Stimulated activated CD8-positive, alpha-beta memory T cell treated with anti-CD3 and anti-CD28 coated beads, Interleukin-15, amount 100 ng/mL, for 48 hours (primary cell): ENCODE results near the gene NAALADL2.

Experiments used
- DNase-seq, 2 donors: peaks; one replicate each; pipeline ENCODE4 v3.0.0-alpha.2; 2020; ENCODE audit warnings: low read depth in 2 of 2

The NAALADL2 gene

DNA sequence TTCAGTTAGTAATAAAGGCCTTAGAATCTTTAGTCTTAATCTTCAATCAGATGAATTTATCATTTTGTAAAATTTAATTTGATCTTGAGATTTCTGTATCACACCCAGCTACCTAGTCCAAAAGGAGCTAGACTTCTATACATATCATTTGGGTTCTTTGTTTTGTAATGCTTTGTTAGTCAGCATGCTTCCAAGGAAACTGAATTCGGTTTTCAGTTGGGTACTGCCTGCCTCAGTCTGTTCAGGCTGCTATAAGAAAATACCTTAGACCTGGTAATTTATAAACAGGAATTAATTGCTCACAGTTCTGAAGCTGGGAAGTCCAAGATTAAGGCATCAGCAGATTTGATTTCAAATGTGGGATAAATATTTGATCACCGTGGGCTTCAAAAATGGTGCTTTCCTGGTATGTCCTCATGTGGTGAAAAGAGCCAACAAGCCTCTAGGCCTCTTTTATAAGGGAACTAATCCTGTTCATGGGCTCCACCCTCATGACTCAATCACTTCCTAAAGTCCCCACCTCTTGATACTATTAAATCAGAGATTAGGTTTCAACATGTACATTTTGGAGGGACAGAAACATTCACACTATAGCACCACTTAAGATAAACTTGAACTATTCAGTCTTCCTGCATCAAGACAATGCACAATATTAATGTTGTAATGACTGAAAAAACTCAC lies 800.7 kb downstream of the NAALADL2 start:
- no peak for DNase-seq

DNA sequence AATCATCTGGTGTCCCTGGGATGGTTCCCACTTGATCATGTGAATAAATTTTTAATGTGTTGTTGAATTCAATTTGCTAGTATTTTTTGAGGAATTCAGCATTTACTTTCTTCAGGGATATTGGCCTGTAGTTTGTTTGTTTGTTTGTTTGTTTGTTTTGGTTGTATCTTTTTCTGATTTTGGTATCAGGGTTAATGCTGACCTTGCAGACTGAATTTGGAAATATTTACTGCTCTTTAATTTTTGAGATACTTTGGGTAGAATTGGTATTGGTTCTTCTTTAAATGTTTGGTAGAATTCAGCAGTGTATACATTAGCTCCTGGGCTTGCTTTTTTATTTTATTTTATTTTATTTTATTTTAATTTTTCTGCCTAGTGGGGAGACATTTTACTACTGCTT lies 803.7 kb downstream of the NAALADL2 start:
- DNase-seq, result no peak

DNA sequence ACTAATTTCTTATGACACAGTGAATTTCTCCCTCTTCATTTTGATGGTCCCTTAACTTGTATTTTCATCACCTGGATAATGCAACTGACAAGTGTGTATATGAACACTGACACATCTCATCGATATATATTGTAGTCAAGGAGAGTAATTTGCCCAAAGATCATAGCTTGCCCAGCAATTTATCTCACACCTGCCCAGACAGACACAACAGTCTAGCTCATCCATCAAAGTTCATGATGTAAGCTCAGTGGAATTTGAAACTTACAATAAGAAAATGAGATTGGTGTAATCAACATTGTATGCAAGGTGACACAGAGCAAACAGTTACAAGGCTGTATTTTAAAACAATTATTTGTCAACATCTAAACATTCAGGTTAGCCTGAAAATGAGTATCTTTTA lies 805.8 kb downstream of the NAALADL2 start:
- no peak for DNase-seq

DNA sequence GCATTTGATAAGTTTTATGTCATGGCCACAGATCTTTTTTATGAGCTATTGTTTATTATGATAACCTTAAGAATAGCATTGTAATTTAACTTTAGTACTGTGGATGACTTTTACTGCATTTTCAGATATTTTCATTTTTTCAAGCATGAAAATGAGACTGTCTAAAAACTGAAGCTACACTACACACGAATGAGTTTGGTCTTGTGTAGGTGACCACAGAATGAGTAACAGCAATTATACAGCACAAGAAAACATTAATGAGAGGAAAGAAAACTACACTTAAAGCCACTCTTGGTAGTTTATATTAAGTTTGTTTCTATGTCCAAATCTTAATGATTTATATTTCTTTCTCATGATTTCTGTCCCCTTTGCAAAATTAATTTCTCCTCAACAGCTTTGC lies 809.2 kb downstream of the NAALADL2 start:
- DNase-seq, result no peak

DNA sequence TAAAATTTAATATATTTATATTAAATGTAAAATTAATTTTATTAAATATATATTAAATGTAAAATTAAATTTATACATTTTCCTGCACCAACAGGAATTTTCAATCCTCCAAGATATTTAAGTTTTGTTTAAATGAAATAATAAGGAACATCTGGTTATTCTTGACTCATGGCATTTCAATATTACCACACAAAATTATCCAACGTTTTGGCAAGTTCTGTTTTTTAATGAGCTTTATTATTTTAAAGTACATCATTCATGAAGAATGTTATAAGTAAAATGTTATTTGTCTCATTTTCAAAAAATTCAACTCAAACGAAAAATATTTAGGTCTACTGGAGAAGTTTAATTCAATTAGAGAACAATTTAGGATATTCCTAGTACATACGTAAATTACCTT lies 811.4 kb downstream of the NAALADL2 start:
- no peak for DNase-seq

DNA sequence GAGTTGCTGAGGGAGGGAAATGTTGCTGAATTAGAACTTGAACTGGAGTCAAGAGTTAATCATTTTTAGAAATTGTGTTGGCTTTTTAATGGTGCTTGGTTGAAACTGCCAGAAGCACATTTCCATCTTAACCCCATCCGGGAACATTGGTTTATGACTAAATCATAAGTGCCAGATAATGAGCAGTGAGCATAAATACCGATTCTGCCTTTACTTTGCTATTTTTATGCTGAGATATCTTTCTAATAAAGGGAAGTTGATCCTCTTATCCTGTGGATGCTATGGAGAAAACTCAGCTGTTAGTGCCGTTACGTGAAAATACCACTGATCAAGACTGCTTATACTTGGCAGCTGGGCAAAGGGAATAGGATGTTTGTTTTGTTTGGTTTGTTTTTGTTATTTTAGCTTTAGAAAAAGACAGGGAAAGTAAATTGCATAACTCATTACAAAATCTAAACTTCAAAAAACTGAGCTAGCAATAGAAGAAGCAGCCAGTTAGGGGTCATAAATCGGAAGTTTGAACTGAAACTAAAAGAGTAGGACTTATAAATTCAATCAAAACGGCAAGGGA lies 813.1 kb downstream of the NAALADL2 start:
- DNase-seq, result no peak

DNA sequence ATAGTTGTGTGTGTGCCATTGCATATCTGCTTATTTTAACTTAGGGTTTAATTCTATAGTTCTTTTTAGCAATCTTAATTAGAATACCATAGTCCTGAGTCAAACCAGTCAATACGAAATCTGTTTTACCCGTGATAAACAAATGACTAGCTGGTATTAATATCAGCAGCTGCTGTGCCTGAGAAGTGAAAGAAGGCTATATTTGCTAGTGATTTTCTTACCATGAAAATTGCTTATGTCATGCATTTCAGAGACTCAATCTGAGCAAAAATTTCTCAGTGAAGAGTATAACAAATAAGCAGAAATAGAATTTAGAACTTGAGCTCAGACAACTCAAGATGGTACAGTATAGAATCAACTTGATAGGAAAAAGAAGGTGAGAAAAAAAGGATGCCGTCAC lies 820.4 kb downstream of the NAALADL2 start:
- DNase-seq, result no peak

DNA sequence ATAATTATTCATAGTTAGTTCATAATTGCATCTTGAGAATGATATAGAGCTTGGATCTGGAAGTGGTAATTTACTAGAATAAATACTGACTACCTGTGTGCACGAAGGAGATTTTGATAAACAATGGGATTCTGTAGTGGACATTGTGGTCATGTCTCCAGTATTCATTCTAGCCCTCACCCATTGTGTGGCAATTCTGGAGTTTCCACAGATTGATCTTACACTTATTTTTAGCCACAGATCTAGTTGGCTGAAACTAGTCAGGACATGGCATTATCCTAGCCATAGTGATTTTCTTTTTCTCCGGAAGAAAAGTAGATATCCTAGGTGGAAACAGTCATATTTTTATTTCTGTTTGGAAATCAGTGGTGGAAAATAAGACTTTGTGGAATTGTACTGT lies 833.1 kb downstream of the NAALADL2 start:
- DNase-seq, result no peak

DNA sequence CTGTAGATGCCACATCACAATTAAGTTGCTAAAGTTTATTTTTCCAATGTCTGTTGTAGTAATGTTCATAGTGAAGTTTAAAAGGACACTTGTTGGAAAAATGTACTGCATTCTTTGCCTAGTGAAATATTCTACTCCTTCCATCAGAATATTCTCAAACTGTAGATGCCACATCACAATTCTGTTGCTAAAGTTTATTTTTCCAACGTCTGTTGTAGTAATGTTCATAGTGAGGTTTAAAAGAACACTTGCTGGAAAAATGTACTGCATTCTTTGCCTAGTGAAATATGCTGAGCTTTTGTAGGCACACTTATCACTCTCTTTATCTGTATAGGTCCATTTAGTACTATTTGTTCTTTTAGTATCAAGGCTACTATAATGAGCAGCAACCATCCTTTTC lies 836.1 kb downstream of the NAALADL2 start:
- DNase-seq, result no peak

DNA sequence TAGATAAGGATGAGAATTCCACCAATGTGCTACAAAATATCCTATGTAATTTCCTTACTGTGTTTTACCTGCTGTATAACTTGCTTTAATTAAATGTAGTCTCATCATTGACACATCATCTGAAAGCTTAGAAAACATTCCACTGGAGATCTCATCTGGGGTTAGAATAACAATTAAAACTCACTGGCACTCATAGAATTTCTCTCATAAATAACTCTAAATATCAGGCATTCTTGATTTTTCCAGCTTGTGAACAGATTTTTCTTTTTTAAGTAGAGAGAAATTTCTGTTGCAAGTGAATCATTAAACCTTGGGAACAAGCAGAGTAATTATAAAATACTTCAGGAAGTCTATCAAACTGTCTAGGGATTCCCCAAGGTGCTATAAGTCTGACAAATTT lies 843.8 kb downstream of the NAALADL2 start:
- DNase-seq, result no peak

DNA sequence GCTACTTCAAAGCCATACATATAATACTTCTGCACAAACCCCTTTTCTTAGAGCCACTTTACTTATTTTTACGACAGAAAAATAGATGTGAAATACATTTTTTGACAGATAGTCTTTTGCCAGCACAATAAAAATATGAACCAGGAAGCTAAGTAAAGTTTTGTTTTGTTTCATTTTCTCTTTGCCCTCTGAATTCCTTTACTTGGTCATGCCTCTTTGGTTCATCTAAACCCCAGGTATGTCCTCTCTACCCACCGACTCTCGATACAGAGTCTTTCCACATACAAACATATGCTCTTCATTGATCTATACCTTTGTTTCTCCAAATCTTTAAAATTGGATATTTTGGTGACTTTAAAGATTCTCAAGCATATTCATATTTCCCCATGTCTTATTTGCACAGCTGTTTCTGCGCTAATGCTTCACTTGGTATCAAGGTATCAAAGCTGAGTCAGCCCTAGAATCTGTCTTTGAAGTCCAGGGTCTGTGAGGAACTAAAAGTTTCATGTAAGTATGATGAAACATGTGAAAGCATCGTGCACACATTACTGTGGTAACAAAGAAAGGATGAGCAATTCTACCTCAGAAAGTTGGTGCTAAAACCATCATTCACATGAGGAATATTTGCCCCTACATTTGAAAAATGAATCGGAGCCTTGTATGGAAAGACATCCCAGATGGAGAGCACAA lies 845.4 kb downstream of the NAALADL2 start:
- DNase-seq, result no peak

DNA sequence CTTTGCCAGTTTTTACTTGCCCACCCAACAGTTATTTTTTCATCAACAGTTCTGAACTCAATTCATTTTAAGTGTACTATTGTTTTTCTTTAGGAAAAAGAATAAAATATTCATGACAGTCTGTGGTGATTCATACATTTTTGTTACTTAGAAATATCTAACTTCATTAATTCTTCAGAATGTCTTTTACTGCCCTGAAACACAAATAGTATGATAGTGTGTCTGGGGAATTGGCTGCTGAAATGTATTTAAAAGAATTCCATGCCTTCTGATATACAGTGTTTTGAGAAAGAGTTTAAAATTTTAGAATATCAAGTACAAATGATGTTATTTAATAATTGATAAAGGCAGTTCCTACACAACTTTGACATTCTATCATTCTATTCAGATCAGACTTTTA lies 854.1 kb downstream of the NAALADL2 start:
- no peak for DNase-seq

DNA sequence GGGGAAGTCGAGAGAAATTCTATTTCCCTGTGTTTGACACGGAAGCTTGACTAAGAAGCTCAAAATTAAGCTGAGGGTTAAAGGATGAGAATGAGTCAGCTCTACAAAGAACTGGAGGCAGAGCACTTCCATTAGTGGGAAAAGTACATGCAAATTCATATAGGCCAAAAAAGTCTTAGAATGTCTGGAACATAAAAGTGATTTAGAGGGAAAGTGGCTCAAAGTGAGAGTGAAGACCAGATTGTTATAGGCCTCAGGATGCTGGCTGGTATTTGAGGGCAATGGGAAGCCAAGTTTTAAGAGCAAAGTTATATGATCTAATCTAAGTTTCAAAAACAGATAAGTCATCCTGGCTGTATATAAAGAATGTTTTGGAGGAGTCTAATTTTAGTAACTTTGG lies 857.3 kb downstream of the NAALADL2 start:
- no peak for DNase-seq

DNA sequence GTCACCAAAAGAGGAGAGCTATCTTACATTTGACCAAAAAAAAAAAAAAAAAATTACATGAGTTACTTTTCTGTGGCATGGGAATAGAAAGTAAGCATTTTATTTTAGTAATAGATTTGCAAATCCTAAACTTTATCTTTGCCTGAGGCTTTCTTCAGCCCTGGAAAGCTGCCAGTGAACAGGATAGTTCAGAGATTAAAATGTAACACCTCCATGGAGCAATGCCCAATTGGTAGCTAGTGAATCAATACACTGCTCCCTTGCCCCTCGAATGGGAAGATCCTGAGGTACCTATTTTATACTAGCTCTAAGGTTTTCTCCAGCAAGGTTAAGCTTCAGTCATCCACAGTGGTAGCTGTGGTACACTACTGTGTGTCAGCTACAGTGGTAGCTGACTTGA lies 867.1 kb downstream of the NAALADL2 start:
- no peak for DNase-seq

DNA sequence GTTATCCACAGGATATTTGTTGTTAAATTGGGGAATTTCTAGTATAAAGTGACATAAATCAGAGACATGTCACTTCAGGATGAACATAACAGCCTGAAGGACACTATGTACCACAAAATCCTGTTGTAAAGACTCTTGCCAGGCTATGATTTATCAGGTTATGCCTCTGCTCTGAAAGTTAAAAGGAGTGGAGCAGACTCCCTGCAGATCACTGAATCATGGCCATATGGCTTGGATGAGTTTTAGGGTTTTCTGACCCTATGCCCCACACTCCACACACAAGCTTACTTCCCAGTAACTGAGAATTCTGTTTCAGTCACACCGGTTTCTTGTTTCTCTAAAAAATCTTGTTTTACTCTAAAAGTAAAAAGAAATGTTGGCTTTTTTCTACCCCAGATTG lies 869.4 kb downstream of the NAALADL2 start:
- DNase-seq, result no peak

DNA sequence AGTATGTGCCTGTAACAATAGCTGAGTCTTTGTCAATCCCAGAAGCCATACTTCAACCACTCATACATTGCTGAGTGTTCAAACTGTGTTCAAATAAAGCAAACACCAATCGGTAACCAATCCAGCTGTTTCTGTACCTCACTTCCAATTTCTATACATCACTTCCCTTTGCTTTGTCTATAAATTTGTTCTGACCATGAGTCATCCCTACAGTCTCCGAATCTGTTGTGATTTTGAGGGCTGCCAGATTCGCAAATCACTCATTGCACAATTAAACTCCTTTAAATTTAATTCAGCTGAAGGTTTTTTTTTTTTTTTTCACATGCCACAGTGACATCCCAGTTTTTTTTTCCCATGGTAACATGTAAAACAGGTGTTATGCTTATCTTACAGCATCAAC lies 870.3 kb downstream of the NAALADL2 start:
- no peak for DNase-seq

DNA sequence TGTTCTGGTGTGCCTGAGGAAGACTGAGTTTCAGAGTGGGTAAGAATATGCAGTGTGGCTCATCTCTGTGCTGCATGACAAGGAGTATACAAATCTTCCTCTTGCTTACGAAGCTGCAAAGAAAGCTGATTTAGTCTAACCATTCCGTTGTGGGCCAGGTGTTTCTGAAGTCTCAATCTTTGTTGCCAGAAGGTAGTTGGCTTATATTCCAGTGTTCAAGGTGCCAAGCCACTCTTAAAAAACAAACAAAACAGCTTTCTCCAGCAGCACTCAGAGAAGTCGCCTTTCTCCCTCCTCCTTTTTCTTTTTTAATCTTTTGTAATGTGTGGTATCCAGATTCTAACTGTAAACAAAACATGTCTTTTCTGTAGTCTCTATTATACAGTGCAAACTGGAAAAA lies 872.4 kb downstream of the NAALADL2 start:
- no peak for DNase-seq

DNA sequence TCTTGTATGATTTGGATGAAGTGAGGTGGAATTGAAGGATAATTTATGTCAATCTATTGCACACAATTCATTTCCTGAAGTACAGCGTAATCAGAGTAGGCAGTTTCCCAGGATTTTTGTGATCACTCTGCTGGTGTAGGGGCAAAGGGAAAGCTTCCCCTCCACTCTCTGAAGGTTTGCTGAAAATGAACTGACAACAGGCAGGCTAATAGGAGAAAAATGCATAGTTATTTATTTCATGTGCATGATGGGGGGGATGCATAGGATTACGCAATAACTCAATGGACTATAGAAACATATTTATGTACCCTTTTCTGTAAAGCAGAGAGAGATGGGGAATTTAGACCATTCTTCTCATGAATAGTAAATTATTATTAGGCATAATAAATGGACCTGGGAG lies 872.9 kb downstream of the NAALADL2 start:
- no peak for DNase-seq

DNA sequence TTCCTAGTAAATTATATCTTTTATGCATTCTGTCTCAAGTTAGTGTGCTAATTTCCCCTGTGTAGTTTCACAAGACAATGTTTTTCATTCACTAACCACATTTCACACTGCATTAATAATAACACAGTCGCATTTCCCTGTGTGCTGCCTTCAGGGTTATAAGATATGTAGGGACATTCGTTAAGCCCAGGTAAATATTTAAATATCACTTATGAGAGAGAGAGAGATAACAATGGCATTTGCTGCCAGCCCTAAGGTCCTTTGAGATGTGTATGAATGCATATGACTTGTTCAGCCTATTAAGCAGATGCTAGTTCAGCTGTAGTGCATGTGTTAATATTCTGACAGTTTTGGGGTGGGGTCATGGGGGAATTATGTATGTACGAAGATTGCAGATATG lies 876.7 kb downstream of the NAALADL2 start:
- DNase-seq, result no peak

DNA sequence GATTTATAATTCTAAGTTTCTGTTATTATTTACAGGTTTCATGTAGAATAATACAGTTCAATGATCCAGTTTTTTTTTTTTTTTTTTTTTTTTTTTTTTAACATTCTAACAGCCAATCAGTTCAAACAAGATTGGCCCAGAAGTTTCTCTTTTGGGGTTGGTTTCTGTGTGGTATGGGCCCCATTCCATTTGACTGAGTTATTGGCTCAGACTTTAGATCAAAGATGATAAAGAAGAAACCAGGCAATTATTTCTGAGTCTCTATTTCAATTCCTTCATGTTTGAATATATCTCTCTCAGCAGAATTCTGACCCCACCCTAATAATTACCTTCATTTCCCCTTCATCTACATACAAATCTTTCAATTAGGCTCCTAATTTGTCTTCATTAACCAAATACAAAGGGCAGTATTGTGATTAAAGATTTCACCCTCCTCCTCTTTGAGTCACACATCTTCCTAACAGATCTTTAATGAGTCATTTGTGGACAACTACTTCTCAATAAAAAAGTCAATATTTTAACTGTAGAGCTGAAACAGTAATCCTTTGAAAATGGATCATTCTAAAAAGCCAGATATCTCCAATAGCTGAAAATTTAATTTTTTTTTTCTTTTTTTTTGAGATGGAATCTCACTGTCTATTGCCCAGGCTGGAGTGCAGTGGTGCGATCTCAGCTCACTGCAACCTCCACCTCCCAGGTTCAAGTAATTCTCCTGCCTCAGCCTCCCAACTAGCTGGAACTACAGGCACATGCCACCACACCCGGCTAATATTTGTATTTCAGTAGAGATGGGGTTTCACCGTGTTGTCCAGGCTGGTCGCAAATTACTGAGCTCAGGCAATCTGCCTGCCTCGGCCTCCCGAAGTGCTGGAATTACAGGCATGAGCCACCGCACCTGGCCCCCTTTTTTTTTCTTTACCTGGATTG lies 878.8 kb downstream of the NAALADL2 start:
- no peak for DNase-seq

DNA sequence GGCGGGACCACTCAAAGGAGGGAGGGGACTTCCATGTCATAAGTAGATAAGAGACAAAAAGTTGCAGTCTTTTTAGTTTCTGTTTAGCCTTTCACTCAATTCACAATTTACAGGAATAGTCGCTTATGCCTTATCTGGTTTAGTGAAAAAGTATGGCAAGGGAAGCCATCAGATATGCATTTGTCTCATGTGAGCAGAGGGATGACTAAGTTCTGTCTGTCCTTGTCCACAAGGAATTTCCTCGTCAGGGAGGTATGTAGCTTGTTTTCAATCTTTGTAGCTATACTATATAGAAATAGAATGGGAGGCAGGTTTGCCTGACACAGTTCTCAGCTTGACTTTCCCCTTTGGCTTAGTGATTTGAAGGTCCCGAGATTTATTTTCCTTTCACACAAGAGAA lies 882.8 kb downstream of the NAALADL2 start:
- DNase-seq, result no peak

DNA sequence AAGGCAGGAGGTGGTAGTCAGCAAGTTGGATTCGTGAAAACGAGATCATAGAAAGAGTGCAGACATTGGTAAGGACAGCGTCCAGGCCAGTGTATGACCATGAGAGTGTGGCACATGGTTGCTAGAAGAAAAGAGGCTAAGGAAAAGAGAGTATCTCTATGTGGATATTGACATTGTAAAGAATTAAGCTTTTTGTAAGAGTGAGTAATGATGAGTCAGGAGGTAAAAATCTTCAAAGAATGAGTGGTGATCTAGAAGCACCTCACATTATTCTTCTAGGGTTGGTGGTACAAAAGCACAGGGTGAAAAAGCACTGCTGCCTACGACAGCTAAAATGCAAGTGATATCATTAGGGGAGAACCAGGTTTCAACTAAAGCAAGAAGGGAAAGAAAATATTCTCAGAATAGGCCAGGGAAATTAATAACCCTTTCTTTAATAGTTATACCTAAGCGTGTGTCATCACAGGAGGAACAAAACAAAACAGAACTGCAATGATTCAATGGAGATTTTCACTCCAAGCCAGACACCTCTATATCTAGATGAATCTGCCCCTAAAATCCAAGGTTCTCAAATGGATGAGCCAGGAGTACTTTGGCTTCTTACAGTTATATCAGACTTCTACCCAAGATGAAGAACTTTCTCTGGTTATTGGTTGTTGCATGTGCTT lies 884.7 kb downstream of the NAALADL2 start:
- DNase-seq, result no peak
